Smooth muscle cell (in vitro differentiated cells): ENCODE measurements around the gene SLIT3. TPM values are rescaled to one million over a fixed set of nuclear protein-coding genes. Genes with fewer than 3 reads are reported as not detected.
A peak's percentile ranks its signal among the peaks of the same experiment; 100 is the strongest.

Experiments
- DNase-seq: peaks from one replicate; lab custom pipeline; 2025; ENCODE audit not compliant: unreplicated experiment; lab: John Stamatoyannopoulos, UW
- H2AFZ ChIP-seq: fragments of 200-600 bp; sonication (generic); 2 replicates; pipeline ENCODE4 v1.6.0; 2016; ENCODE audit warnings: antibody characterized with exemption, low read depth, mild to moderate bottlenecking
- H3F3A ChIP-seq: fragments of 200-600 bp; sonication (generic); 2 replicates; pipeline ENCODE4 v1.6.0; 2017; ENCODE audit warnings: antibody characterized with exemption, low read depth
- H3K27ac ChIP-seq: fragments of 200-600 bp; sonication (generic); 2 replicates; pipeline ENCODE4 v1.5.1; 2016; ENCODE audit warnings: low read depth, mild to moderate bottlenecking
- H3K27me3 ChIP-seq: fragments of 200-600 bp; sonication (generic); 2 replicates; pipeline ENCODE4 v1.6.1; 2016; ENCODE audit warnings: low read depth, mild to moderate bottlenecking
- H3K36me3 ChIP-seq: fragments of 200-600 bp; sonication (generic); 2 replicates; pipeline ENCODE4 v1.5.1; 2016; ENCODE audit warnings: low read depth
- H3K4me1 ChIP-seq: fragments of 200-600 bp; sonication (generic); 2 replicates; pipeline ENCODE4 v1.5.1; 2016; ENCODE audit warnings: low read depth
- H3K4me2 ChIP-seq: fragments of 200-600 bp; sonication (generic); 2 replicates; pipeline ENCODE4 v1.6.0; 2016; ENCODE audit warnings: mild to moderate bottlenecking
- H3K4me3 ChIP-seq: fragments of 200-600 bp; sonication (generic); 2 replicates; pipeline ENCODE4 v1.5.1; 2016; ENCODE audit warnings: mild to moderate bottlenecking
- H3K79me2 ChIP-seq: fragments of 200-600 bp; sonication (generic); 2 replicates; pipeline ENCODE4 v1.6.0; 2016; ENCODE audit warnings: low read depth, mild to moderate bottlenecking
- H3K9ac ChIP-seq: fragments of 200-600 bp; sonication (generic); 2 replicates; pipeline ENCODE4 v1.6.0; 2016; ENCODE audit warnings: low read depth
- H3K9me3 ChIP-seq: fragments of 200-600 bp; sonication (generic); replicated peaks from 2 replicates; pipeline ENCODE4 v1.5.1; 2016; ENCODE audit warnings: low read depth
- H4K20me1 ChIP-seq: fragments of 200-600 bp; sonication (generic); 2 replicates; pipeline ENCODE4 v1.6.0; 2016; ENCODE audit warnings: low read depth
- WGBS: methylation state at CpG from one replicate; pipeline ENCODE4 v1.1.7; 2016; ENCODE audit warnings: low lambda C conversion rate; 5-methylcytosine and 5-hydroxymethylcytosine counted together
- polyA plus RNA-seq: library from polyadenylated mRNA; unstranded; fragments of >200 nt; fragmentation: Nextera tagmentation; extraction: Ambion mirVana; gene quantifications from 2 replicates; pipeline ENCODE4 v1.2.1, GENCODE V29; 2016
- total RNA-seq: library from RNA; depleted of rRNA; stranded (reverse); fragments of >200 nt; gene quantifications from 2 replicates; pipeline ENCODE4 v1.2.3, GENCODE V29; 2014
- TF ChIP-seq, protein P1 (sequence below): fragments of 200-600 bp; sonication (generic); IDR thresholded peaks from 2 replicates; pipeline ENCODE4 v1.5.1; 2017; ENCODE audit warnings: borderline replicate concordance, mild to moderate bottlenecking, antibody characterized with exemption; ENCODE audit not compliant: insufficient read depth, poor library complexity, severe bottlenecking

Gene SLIT3
- total and polyA plus RNA-seq, 2 experiments from 2014 or later, result 25.4 to 29.5 TPM

DNA sequence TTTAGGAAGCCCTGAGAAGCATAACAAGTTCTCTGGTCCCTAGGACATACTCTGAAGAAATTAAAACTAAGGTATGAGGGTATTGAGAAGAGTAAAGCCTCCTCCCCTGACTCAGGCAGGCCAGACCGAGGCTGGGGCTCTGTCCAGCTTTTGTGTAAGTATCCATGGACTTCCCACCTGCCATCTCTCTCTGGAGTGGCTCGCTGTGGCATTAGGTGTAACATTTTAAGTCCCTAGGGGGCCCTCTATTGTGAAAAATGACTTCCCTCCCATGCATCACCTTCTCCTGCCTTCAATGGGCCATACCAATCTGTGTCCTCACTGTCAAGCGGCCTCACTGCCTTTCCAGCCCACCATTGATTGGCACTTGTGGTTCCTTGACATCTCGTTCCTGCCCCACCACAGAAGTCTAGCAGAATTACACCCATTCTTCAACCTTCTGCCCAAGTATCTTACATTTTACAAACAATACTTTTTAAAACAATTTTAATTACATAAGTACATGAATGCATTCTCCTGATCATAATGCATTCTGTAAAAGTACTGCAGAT lies 205.5 kb downstream of the SLIT3 start:
- H3K36me3 ChIP-seq, result no peaks in the 10 kb centered on the region
- H4K20me1 ChIP-seq, result peaks cover 3% of the 10 kb centered on the region
- peak overlapping the region; percentile 60 for H3K9ac ChIP-seq
- peak overlapping the region; percentile 82 for H3K27ac ChIP-seq
- no peak overlapping the region for H3K4me3 ChIP-seq
- TF ChIP-seq, protein P1, sequence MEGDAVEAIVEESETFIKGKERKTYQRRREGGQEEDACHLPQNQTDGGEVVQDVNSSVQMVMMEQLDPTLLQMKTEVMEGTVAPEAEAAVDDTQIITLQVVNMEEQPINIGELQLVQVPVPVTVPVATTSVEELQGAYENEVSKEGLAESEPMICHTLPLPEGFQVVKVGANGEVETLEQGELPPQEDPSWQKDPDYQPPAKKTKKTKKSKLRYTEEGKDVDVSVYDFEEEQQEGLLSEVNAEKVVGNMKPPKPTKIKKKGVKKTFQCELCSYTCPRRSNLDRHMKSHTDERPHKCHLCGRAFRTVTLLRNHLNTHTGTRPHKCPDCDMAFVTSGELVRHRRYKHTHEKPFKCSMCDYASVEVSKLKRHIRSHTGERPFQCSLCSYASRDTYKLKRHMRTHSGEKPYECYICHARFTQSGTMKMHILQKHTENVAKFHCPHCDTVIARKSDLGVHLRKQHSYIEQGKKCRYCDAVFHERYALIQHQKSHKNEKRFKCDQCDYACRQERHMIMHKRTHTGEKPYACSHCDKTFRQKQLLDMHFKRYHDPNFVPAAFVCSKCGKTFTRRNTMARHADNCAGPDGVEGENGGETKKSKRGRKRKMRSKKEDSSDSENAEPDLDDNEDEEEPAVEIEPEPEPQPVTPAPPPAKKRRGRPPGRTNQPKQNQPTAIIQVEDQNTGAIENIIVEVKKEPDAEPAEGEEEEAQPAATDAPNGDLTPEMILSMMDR, result no peak
- H3K79me2 ChIP-seq, result no peaks in the 10 kb centered on the region
- no peaks in the 10 kb centered on the region for H3K9me3 ChIP-seq
- H3K4me1 ChIP-seq, result peaks cover 4% of the 10 kb centered on the region
- DNase-seq, result no peak
- no peak overlapping the region for H2AFZ ChIP-seq
- peak overlapping the region; percentile 17 for H3K4me2 ChIP-seq
- WGBS, result 96% methylated on average over 4 of the region's 4 CpGs
- no peaks in the 10 kb centered on the region for H3K27me3 ChIP-seq
- no peaks in the 10 kb centered on the region for H3F3A ChIP-seq

DNA sequence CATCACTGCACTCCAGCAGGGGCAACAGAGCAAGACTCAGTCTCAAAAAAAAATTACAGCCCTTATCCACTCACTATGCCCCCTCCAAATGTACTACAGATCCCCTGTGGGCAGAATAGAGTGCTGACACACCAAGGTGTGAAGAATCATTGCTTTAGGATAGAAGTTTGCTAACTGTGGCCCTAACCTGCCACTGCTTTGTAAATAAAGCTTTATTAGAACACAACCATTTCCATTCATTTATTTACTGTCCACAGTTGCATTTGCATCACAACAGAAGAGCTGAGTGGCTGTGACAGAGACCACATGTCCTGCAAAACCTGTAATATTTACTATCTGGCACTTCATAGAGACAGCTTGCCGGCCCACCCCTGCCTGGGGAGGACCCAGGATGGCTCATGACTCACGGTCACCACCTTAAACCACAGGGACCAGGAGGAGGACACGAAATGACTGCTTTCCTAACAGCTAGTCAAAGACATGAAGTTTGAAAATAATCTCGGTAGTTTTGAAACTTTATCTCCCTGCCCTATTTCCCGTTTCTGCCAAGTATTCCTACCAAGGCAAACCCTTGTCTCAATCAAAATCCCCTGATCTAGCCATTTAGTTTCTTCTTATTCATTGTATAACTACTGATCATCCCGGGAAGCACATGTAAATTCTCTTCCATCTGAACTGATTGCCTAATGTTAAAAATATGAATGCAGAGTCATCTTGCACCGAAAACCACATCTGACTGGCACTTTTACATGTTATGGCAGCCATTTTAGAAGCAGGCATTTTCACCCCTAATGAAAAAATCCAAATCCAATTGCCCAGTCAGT lies 206.1 kb downstream of the SLIT3 start:
- H3K4me2 ChIP-seq, result peak overlapping the region; percentile 17
- no peaks in the 10 kb centered on the region for H3K27me3 ChIP-seq
- no peaks in the 10 kb centered on the region for H3K79me2 ChIP-seq
- no peaks in the 10 kb centered on the region for H3K9me3 ChIP-seq
- no peak for DNase-seq
- H3K36me3 ChIP-seq, result no peaks in the 10 kb centered on the region
- peaks cover 4% of the 10 kb centered on the region for H3K4me1 ChIP-seq
- H3F3A ChIP-seq, result no peaks in the 10 kb centered on the region
- H3K4me3 ChIP-seq, result no peak overlapping the region
- H2AFZ ChIP-seq, result no peak overlapping the region
- no peaks in the 10 kb centered on the region for H4K20me1 ChIP-seq
- 58% methylated on average over 7 of the region's 7 CpGs for WGBS
- peak overlapping the region; percentile 82 for H3K27ac ChIP-seq
- H3K9ac ChIP-seq, result peak overlapping the region; percentile 60
- TF ChIP-seq, protein P1, result no peak

GRCh38 chr5:169091396-169091980 lies 209.5 kb downstream of the SLIT3 start:
- Histone ChIP-seq H3K9ac (no peak overlapping the region), H3K79me2 (no peaks in the 10 kb centered on the region), H3K4me2 (no peak overlapping the region), H3K36me3 (no peaks in the 10 kb centered on the region), H3K27me3 (no peaks in the 10 kb centered on the region), H3F3A (no peaks in the 10 kb centered on the region), H4K20me1 (no peaks in the 10 kb centered on the region), H3K27ac (no peak overlapping the region), H3K4me3 (no peak overlapping the region), H3K9me3 (no peaks in the 10 kb centered on the region), H2AFZ (no peak overlapping the region), H3K4me1 (peaks cover 21% of the 10 kb centered on the region)
- TF ChIP-seq, protein P1, result no peak
- DNase-seq, result no peak
- 87% methylated on average over 9 of the region's 9 CpGs for WGBS
